Measurements from ENCODE around the gene ARID2.

ARID2 gene

GRCh38 chr12:45827974-45828373 lies 98.5 kb downstream of the ARID2 start:
- DNase-seq = no peak
- TF ChIP-seq GATA1 (IDR thresholded peaks at IDR 0.05; ENCODE audit: low read depth, low read length) (no peak), POLR2A (IDR thresholded peaks at IDR 0.05; ENCODE audit: low read length) (no peak)

- DNase-seq = no peak
- no peak for TF ChIP-seq GATA1 (IDR thresholded peaks at IDR 0.05; ENCODE audit: low read depth, low read length)
Observed at GRCh38 chr12:45828402-45828801, 98.9 kb downstream of the ARID2 start.

GRCh38 chr12:45831590-45831989 lies 102.1 kb downstream of the ARID2 start:
- TF ChIP-seq POLR2A (IDR thresholded peaks at IDR 0.05; ENCODE audit: low read length) (no peak), GATA1 (IDR thresholded peaks at IDR 0.05; ENCODE audit: low read depth, low read length) (no peak)

GRCh38 chr12:45833401-45833800 lies 103.9 kb downstream of the ARID2 start:
- DNase-seq = no peak
- no peak for TF ChIP-seq GATA1 (IDR thresholded peaks at IDR 0.05; ENCODE audit: low read depth, low read length)

More at GRCh38 chr12:45831590-45831989, 102.1 kb downstream of the ARID2 start:
- DNase-seq = no peak

- TF ChIP-seq GATA1 (IDR thresholded peaks at IDR 0.05; ENCODE audit: low read depth, low read length) = no peak
- no peak for TF ChIP-seq POLR2A (IDR thresholded peaks at IDR 0.05; ENCODE audit: low read length)
- no peak for DNase-seq
Observed at GRCh38 chr12:45834809-45835208, 105.3 kb downstream of the ARID2 start.

- DNase-seq = no peak
- TF ChIP-seq GATA1 (IDR thresholded peaks at IDR 0.05; ENCODE audit: low read depth, low read length) (no peak), POLR2A (IDR thresholded peaks at IDR 0.05; ENCODE audit: low read length) (no peak)
Observed at GRCh38 chr12:45839917-45840316, 110.4 kb downstream of the ARID2 start.

GRCh38 chr12:45849289-45849688 lies 119.8 kb downstream of the ARID2 start:
- TF ChIP-seq GATA1 (IDR thresholded peaks at IDR 0.05; ENCODE audit: low read depth, low read length) = no peak
- no peak for TF ChIP-seq POLR2A (IDR thresholded peaks at IDR 0.05; ENCODE audit: low read length)
- DNase-seq = no peak

- no peak for TF ChIP-seq POLR2A (IDR thresholded peaks at IDR 0.05; ENCODE audit: low read length)
- no peak for TF ChIP-seq GATA1 (IDR thresholded peaks at IDR 0.05; ENCODE audit: low read depth, low read length)
- DNase-seq = no peak
Observed at GRCh38 chr12:45850302-45850701, 120.8 kb downstream of the ARID2 start.

- DNase-seq = no peak
- no peak for TF ChIP-seq POLR2A (IDR thresholded peaks at IDR 0.05; ENCODE audit: low read length)
- TF ChIP-seq GATA1 (IDR thresholded peaks at IDR 0.05; ENCODE audit: low read depth, low read length) = no peak
Observed at GRCh38 chr12:45852508-45852907, 123.0 kb downstream of the ARID2 start.

- TF ChIP-seq POLR2A (IDR thresholded peaks at IDR 0.05; ENCODE audit: low read length) (no peak), GATA1 (IDR thresholded peaks at IDR 0.05; ENCODE audit: low read depth, low read length) (no peak)
- no peak for DNase-seq
Observed at GRCh38 chr12:45853550-45853949, 124.0 kb downstream of the ARID2 start.

GRCh38 chr12:45863332-45863731 lies 133.8 kb downstream of the ARID2 start:
- no peak for DNase-seq
- TF ChIP-seq POLR2A (IDR thresholded peaks at IDR 0.05; ENCODE audit: low read length) = no peak
- no peak for TF ChIP-seq GATA1 (IDR thresholded peaks at IDR 0.05; ENCODE audit: low read depth, low read length)

GRCh38 chr12:45866299-45866698 lies 136.8 kb downstream of the ARID2 start:
- TF ChIP-seq GATA1 (IDR thresholded peaks at IDR 0.05; ENCODE audit: low read depth, low read length) = no peak
- TF ChIP-seq POLR2A (IDR thresholded peaks at IDR 0.05; ENCODE audit: low read length) = no peak
- DNase-seq = no peak

- no peak for TF ChIP-seq GATA1 (IDR thresholded peaks at IDR 0.05; ENCODE audit: low read depth, low read length)
- no peak for TF ChIP-seq POLR2A (IDR thresholded peaks at IDR 0.05; ENCODE audit: low read length)
- peak; percentile 42 to 61 for DNase-seq
Observed at GRCh38 chr12:45872446-45872845, 142.9 kb downstream of the ARID2 start.

- no peak for DNase-seq
- no peak for TF ChIP-seq POLR2A (IDR thresholded peaks at IDR 0.05; ENCODE audit: low read length)
Observed at GRCh38 chr12:45877069-45877468, 147.6 kb downstream of the ARID2 start.

GRCh38 chr12:45878630-45879255 lies 149.2 kb downstream of the ARID2 start:
- no peak for TF ChIP-seq GATA1 (IDR thresholded peaks at IDR 0.05; ENCODE audit: low read depth, low read length)
- no peak for TF ChIP-seq POLR2A (IDR thresholded peaks at IDR 0.05; ENCODE audit: low read length)
- peak; percentile 17 to 48 for DNase-seq
